Middle frontal gyrus (tissue), 1 donor: ENCODE measurements around the gene SLC39A5.
"Not testable (repeated sequence)": the region's sequence is repeated elsewhere in the genome, so short reads cannot be mapped to it uniquely, and the experiment has no call there.

ENCODE experiments used
- DNase-seq: peaks from one replicate; pipeline ENCODE4 v3.0.0-alpha.2; 2015; ENCODE audit warnings: low spot score; ENCODE audit errors: extremely low spot score

Gene SLC39A5

GRCh38 chr12:56229916-56230431, at the start of gene SLC39A5:
SLC39A5 (plus strand) TSS chr12:56230051; CDS start chr12:56231275, 1,224 bp downstream.
- no peak for DNase-seq

- no peak for DNase-seq
These were observed 42.9 kb upstream of the SLC39A5 start for GRCh38 chr12:56186957-56187356.

DNA sequence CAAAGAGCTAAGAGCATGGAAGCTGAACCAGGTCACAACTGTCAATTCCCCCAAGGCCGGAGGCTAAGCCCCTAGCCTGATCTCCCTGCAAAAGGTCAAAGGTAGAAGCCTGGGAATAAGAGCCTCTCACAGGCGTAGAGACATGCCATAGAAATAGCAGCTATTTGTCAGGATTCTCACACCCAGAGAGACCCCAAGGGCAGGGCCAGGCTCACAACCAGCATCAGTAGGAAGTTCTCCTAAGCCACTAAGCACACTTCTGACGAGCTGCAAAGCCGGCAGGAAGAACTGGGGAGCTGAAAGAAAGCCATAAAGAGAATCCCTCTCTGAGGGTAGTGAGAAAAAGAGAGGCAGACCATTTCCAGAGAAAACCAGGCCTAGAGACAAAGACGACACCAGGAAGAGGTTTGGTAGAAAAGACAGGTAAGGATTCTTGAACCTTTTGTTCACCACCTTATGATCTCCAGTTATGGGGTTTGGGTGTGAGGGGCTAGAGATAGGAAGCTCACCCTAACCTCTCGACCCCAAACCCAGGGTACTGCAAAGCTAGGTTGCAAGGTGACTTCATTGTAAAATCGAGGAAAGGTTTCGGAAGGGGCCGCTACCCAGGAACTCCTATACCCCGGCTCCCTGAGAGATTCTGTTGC, 41.6 kb upstream of the SLC39A5 start:
- DNase-seq: no peak

GRCh38 chr12:56188778-56189098, 41.1 kb upstream of the SLC39A5 start:
- no peak for DNase-seq

- DNase-seq: peak; percentile 68
These were observed 40.5 kb upstream of the SLC39A5 start, which contains the start of gene SMARCC2 for GRCh38 chr12:56189099-56189917. SMARCC2 (minus strand) TSS chr12:56189483; CDS start chr12:56189461, 22 bp downstream.

- DNase-seq: peak; percentile 85
These were observed 39.7 kb upstream of the SLC39A5 start for GRCh38 chr12:56189918-56190694.

DNA sequence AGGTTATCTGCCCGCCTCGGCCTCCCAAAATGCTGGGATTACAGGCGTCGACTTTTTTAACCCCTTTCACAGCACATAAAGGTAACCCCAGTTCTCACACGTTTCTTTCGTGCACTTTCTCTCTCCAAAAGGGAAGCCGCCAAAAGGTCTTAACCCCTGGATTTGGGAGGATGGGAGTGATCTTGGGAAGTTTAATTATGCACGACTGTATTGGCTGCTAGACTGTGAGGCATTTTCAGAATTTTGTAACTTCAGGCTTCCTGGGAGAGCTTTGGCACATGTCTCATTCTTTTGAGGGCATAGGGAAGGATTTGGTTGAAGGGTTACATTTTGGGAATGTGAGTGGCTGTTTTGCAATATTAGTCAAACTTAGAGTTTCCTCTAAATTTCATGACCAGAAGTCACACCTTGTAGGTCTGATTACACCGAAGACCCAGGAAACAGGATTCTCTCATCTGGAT, 39.1 kb upstream of the SLC39A5 start:
- DNase-seq: no peak

- DNase-seq: no peak
These were observed 37.3 kb upstream of the SLC39A5 start for GRCh38 chr12:56192582-56192981.

- DNase-seq: peak; percentile 53
These were observed 36.7 kb upstream of the SLC39A5 start for GRCh38 chr12:56193025-56193578.

DNA sequence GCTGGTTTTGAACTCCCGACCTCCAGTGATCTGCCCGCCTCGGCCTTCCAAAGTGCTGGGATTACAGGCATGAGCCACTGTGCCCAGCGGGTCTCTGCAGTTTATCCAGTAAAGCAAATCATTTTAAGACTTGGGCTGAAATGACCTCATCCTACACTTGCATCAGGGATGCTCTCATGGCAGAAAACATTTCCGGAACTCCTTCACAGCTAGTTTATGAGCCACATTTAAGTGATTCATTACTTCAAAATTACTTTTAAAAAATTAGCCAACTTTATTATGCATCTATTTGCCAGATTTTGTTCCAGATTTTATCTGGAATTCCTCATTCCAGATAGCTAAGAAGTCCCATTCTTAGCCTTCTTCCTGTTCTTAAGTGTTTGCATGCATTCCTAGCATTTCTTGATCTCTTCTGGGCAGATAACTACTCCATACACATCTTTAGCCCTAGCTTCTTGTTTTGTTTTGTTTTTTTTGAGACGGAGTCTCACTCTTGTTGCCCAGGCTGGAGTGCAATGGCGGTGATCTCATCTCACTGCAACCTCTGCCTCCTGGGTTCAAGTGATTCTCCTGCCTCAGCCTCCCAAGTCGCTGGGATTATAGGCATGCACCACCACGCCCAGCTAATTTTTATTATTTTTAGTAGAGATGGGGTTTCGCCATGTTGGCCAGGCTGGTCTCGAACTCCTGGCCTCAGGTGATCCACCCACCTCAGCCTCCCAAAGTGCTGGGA, 32.9 kb upstream of the SLC39A5 start:
- not testable (repeated sequence) for DNase-seq

DNA sequence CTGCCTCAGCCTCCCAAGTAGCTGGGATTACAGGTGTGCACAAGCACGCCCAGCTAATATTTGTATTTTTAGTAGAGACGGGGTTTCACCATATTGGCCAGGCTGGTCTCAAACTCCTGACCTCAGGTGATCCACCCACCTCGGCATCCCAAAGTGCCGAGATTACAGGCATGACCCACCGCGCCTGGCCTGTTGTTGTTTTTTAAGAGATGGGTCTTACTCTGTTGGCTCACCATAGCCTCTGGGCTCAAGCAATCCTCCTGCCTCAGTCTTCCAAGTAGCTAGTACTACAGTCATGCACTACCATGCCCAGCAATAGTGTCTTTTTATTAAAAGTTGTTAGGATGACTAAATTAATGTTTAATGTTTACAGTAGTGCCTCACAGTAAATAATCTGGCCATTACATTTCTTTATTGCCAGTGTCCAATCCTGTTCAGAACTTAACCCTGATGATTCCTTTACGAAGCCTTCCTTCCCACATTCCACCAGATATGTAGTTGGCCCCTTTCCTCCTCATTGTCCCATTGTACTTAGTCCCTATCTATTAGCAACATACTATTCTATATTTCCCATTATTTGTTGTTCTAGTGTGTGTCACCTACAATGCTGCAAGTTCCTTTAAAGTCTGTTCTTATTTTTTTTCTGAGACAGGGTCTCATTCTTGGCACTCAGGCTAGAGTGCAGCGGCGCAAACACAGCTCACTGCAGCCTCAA, 31.8 kb upstream of the SLC39A5 start:
- DNase-seq: no peak

DNA sequence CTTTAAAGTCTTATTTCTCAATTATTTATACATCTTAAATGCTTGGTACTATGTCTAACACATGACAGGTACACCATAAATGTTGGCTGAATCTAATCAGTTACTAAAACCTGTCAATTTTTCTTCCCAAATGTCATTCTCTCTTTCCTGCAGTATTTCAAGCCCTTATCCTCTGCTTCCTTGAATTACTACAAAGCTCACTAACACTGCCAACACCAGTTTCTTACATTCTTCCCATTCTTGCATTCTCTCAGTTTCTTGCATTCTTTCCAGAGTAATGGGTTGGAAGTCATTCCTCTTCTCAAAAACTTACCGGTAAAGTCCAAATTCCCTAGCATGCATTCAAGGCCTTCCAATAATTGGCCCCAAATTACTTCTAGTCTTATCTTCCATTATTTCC, 31.0 kb upstream of the SLC39A5 start:
- DNase-seq: no peak

GRCh38 chr12:56202366-56202765, 27.5 kb upstream of the SLC39A5 start:
- DNase-seq: no peak

- DNase-seq: no peak
These were observed 27.0 kb upstream of the SLC39A5 start for GRCh38 chr12:56202838-56203237.

DNA sequence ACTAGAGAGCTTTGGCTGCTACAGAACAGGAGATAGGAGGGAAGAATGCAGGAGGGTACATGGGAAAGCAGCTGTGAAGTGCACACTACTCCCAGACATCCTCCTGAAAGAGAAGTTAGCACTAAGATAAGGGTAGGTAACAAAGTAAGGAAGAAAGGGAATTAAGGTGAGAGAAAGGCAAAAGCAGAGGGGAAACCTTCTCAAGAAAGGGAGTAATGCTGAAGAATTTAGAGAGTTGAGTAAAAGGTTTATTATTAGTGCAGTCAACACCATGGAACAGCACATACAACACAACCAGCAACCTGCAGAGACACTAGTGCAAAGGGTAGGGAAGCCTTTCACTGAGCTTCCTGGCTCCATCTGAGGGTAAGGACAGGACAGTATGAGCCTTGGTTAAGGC, 25.6 kb upstream of the SLC39A5 start:
- no peak for DNase-seq

DNA sequence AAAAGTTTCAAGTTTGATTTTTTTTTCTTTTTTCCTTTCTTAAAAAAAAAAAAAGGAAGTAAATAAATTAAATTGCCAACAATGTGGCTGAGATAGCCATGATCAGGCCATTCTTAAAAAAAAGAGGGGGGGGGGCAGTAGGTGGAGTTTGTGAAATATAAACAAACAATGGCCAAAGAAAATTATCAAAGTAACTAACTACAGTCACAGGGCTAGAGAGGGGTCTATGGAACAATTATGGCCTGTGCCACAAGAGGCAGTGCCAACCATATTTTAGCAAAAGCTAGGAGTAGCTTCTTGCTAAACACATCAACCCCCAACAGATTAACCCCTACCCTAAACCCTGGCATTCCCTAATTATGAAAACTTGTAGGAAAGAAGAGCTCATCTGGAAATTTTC, 24.4 kb upstream of the SLC39A5 start:
- DNase-seq: no peak

DNA sequence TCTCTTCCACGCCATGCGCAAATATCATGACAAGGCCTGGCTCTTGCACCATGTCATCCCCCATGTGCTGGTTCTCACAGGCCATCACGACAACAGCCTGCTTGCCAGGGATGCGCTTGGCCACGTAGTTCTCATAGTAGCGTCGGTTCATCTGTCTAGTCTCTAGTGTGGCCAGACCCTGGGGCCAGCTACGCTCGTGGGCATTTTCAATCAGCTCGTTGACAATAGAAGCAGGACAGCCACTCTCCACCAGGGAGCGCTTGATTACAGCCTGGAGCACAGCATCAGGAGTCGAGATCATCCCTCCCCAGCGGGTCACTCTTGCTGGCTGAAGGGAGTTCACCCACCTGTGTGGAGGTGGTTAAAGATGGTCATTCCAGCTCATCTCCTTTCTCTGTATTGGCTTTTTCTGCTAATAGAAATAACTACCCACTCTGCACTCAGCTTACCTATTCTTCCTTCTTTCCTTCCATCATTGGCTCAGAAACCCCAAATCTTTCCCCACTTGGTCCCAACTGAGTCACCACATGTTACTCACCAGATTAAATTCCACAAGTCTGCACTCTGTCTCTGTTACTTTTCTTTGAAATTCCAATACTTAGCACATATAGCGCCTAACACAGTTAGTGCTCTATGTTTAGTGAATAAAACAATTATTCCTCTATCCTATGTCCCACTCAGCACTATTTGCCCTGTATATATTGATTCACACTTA, 23.2 kb upstream of the SLC39A5 start:
- DNase-seq: no peak

GRCh38 chr12:56208006-56208405, 21.8 kb upstream of the SLC39A5 start:
- no peak for DNase-seq

- DNase-seq: no peak
These were observed 17.5 kb upstream of the SLC39A5 start for GRCh38 chr12:56212361-56212760.
